ENCODE data around the gene KRTAP3-1.

- TF ChIP-seq CTCF (IDR thresholded peaks at IDR 0.05) = no peak
- TF ChIP-seq POLR2A (IDR thresholded peaks at IDR 0.05) = no peak
Measured at GRCh38 chr17:41024697-41025096, 15.8 kb upstream of the KRTAP3-1 start.

Measured in lower leg skin (tissue), 3 donors.